ENCODE measurements around the gene DTX4. TPM values are rescaled to one million over a fixed set of nuclear protein-coding genes. Genes with fewer than 3 reads are reported as not detected.

DTX4 gene
- total and polyA plus RNA-seq, 2 experiments from 2014 or later, result 15.4 to 27.5 TPM

DNA sequence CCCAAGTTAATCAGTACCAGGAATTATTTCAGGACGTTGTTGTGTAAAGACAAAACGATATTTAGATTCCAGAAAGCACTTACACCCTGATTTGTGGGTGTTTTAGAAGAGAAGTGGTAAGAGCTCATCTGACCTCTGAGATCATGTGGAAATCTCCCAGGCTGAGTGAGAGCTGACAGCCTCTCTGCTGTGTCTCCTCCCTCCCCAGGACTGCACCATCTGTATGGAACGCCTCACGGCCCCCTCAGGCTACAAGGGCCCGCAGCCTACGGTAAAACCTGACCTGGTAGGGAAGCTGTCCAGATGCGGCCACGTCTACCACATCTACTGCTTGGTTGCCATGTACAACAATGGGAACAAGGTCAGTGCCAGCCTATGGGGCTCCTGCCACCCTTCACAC, 20.0 kb downstream of the DTX4 start:
- TF ChIP-seq, protein P1, sequence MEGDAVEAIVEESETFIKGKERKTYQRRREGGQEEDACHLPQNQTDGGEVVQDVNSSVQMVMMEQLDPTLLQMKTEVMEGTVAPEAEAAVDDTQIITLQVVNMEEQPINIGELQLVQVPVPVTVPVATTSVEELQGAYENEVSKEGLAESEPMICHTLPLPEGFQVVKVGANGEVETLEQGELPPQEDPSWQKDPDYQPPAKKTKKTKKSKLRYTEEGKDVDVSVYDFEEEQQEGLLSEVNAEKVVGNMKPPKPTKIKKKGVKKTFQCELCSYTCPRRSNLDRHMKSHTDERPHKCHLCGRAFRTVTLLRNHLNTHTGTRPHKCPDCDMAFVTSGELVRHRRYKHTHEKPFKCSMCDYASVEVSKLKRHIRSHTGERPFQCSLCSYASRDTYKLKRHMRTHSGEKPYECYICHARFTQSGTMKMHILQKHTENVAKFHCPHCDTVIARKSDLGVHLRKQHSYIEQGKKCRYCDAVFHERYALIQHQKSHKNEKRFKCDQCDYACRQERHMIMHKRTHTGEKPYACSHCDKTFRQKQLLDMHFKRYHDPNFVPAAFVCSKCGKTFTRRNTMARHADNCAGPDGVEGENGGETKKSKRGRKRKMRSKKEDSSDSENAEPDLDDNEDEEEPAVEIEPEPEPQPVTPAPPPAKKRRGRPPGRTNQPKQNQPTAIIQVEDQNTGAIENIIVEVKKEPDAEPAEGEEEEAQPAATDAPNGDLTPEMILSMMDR (IDR thresholded peaks at IDR 0.05; ENCODE audit: poor library complexity), result no peak
- TF ChIP-seq EZH2phosphoT487 (IDR thresholded peaks at IDR 0.05; ENCODE audit: low read depth, severe bottlenecking, unreplicated experiment) (no peak), EZH2 (IDR thresholded peaks at IDR 0.05; ENCODE audit: borderline replicate concordance) (no peak)

DNA sequence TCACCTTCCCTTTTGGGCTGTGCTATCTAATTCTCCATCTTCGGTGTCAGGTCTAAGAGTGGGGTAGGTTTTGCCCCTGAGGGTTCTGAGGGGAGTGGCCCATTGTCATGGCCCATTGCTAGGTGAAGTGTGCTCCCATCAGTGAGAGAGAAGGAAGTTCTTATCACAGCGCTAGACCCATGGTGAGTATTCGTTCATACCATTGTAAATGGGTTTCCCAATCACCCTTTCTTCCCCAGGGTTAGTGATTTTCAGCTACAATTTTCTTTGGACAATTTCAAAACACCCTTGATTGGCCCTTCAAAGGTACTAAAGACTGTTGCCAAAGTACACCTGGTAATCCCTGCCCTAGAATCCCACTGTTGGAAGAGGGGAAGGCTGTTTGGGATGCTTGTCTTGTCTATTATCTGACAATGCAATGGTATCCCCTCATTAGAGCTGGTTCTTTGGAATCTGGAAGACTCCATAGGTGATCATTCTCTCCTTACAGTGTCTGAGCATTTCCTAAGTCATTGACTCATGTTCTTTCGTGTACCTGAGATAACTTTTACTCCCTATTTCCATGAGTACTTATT, 20.6 kb downstream of the DTX4 start:
- Histone ChIP-seq H3K4me1 (ENCODE audit: insufficient read depth) (peaks cover 5% of the 10 kb centered on the region), H3K27me3 (no peaks in the 10 kb centered on the region), H3K79me2 (peaks cover 12% of the 10 kb centered on the region), H4K20me1 (ENCODE audit: insufficient read depth, poor library complexity, severe bottlenecking) (no peaks in the 10 kb centered on the region), H2AFZ (no peak overlapping the region), H3K36me3 (replicated peaks; ENCODE audit: insufficient read depth, low read depth) (peaks cover 5% of the 10 kb centered on the region), H3K4me2 (no peak overlapping the region), H3K4me3 (no peak overlapping the region), H3K9me2 (replicated peaks; ENCODE audit: insufficient read depth) (no peaks in the 10 kb centered on the region), H3K27ac (no peak overlapping the region), H3K9me3 (ENCODE audit: low read depth) (no peaks in the 10 kb centered on the region)
- WGBS (ENCODE audit: low lambda C conversion rate, missing lambda C conversion rate), result 95% methylated on average over 4 of the region's 4 CpGs
- no peak for DNase-seq (ENCODE audit: low spot score)
- TF ChIP-seq EZH2 (IDR thresholded peaks at IDR 0.05; ENCODE audit: borderline replicate concordance) (no peak), EZH2phosphoT487 (IDR thresholded peaks at IDR 0.05; ENCODE audit: low read depth, severe bottlenecking, unreplicated experiment) (no peak)
- TF ChIP-seq, protein P1 (IDR thresholded peaks at IDR 0.05; ENCODE audit: poor library complexity), result no peak

More for the DNA sequence above, 20.0 kb downstream of the DTX4 start:
- Histone ChIP-seq H3K79me2 (peaks cover 19% of the 10 kb centered on the region), H3K4me3 (no peak overlapping the region), H3K27me3 (no peaks in the 10 kb centered on the region), H3K4me2 (no peak overlapping the region), H2AFZ (no peak overlapping the region), H3K9me3 (ENCODE audit: low read depth) (no peaks in the 10 kb centered on the region), H3K36me3 (replicated peaks; ENCODE audit: insufficient read depth, low read depth) (peaks cover 4% of the 10 kb centered on the region), H3K4me1 (ENCODE audit: insufficient read depth) (peaks cover 10% of the 10 kb centered on the region), H4K20me1 (ENCODE audit: insufficient read depth, poor library complexity, severe bottlenecking) (no peaks in the 10 kb centered on the region), H3K9me2 (replicated peaks; ENCODE audit: insufficient read depth) (no peaks in the 10 kb centered on the region), H3K27ac (no peak overlapping the region)
- DNase-seq (ENCODE audit: low spot score), result no peak
- 94% methylated on average over 8 of the region's 8 CpGs for WGBS (ENCODE audit: low lambda C conversion rate, missing lambda C conversion rate)

DNA sequence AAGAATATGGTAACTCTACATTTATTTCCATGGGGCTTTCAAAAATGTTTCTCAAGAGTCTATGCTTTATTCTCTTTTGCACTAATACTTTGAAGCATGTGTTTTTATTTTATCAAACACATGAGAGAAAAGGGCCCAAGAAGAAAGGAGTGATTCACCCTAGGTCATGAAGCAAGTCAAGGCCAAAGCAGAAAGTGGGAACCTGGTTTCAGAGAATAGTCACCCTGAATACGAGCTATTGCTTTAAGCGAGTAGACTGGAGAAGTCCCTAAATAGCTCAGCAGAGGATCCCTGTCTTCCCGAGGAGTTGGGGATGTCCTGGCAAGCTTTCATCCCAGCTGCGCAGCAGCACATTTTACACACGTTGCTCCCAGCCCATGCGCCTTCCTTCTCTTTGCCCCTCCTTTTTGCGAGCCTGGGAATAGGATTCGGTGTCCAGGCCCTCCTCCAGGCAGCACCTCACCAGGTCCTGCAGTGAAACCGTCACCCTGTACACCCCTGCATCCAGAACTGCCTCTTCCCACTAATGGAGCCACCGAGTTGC, 21.7 kb downstream of the DTX4 start:
- H3K27me3 ChIP-seq, result no peaks in the 10 kb centered on the region
- 96% methylated on average over 10 of the region's 10 CpGs for WGBS (ENCODE audit: low lambda C conversion rate, missing lambda C conversion rate)
- DNase-seq (ENCODE audit: low spot score), result no peak
- peaks cover under 1% of the 10 kb centered on the region for H3K79me2 ChIP-seq
- no peaks in the 10 kb centered on the region for H3K9me2 ChIP-seq (replicated peaks; ENCODE audit: insufficient read depth)
- TF ChIP-seq, protein P1 (IDR thresholded peaks at IDR 0.05; ENCODE audit: poor library complexity), result no peak
- TF ChIP-seq EZH2phosphoT487 (IDR thresholded peaks at IDR 0.05; ENCODE audit: low read depth, severe bottlenecking, unreplicated experiment), result no peak
- TF ChIP-seq EZH2 (IDR thresholded peaks at IDR 0.05; ENCODE audit: borderline replicate concordance), result no peak
- no peak overlapping the region for H3K27ac ChIP-seq
- no peaks in the 10 kb centered on the region for H4K20me1 ChIP-seq (ENCODE audit: insufficient read depth, poor library complexity, severe bottlenecking)
- H3K36me3 ChIP-seq (replicated peaks; ENCODE audit: insufficient read depth, low read depth), result peaks cover 5% of the 10 kb centered on the region
- H2AFZ ChIP-seq, result no peak overlapping the region
- no peak overlapping the region for H3K4me2 ChIP-seq
- no peaks in the 10 kb centered on the region for H3K9me3 ChIP-seq (ENCODE audit: low read depth)
- no peak overlapping the region for H3K4me3 ChIP-seq
- H3K4me1 ChIP-seq (ENCODE audit: insufficient read depth), result peaks cover 5% of the 10 kb centered on the region
